ENCODE measurements around the gene EHD1. TPM values are rescaled to one million over a fixed set of nuclear protein-coding genes. Genes with fewer than 3 reads are reported as not detected.
"Not testable (repeated sequence)": the region's sequence is repeated elsewhere in the genome, so short reads cannot be mapped to it uniquely, and the experiment has no call there.

Gene EHD1
- total and polyA plus RNA-seq, 2 experiments from 2014 or later: 55.2 to 90.2 TPM

DNA sequence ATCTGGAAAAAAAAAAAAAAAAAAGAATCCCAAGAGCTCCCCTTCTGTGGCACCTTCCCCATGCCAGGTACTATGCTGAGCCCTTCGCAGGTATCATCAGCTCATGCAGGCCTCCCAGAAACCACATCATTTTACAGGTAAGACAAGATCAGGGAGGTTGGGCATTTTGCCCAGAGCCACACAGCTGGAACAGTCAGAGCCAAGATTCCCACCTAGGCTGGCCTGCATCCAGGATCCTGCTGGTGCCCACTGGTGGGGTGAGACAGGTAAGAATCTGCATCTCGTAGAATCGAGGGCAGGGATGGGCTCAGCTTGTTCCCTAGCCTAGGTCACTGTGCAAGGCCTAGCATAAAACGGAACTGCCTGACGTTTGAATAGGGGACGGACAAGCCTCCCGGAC, 52.4 kb downstream of the EHD1 start:
- Histone ChIP-seq H3K4me3 (no peak overlapping the region), H3K4me2 (ENCODE audit: unreplicated experiment) (no peak overlapping the region), H3K79me2 (ENCODE audit: insufficient read depth) (no peaks in the 10 kb centered on the region), H3K27ac (no peak overlapping the region), H3K9me3 (ENCODE audit: low read depth) (no peaks in the 10 kb centered on the region), H3K27me3 (replicated peaks; ENCODE audit: insufficient read depth) (no peaks in the 10 kb centered on the region; the same call in 1 of the 2 replicates), H3F3A (ENCODE audit: insufficient read depth) (no peaks in the 10 kb centered on the region), H3K4me1 (ENCODE audit: insufficient read depth) (no peaks in the 10 kb centered on the region), H3K36me3 (ENCODE audit: low read depth) (no peaks in the 10 kb centered on the region), H2AFZ (no peak overlapping the region), H3K9me2 (ENCODE audit: insufficient read depth) (no peaks in the 10 kb centered on the region), H4K20me1 (ENCODE audit: insufficient read depth) (no peaks in the 10 kb centered on the region), H3K9ac (no peak overlapping the region)
- WGBS, 2 experiments (ENCODE audit: low coverage in 1 of 2, low lambda C conversion rate in 2 of 2, missing lambda C conversion rate in 2 of 2): 86 to 90% methylated on average over 7 of the region's 7 CpGs
- in situ Hi-C loops (cut with MboI): no loop called here
- TF ChIP-seq EZH2 (IDR thresholded peaks at IDR 0.05; ENCODE audit: insufficient read depth, poor library complexity, severe bottlenecking) (no peak), EZH2phosphoT487 (IDR thresholded peaks at IDR 0.05; ENCODE audit: insufficient read depth, low read depth) (no peak)
- DNase-seq: no peak

GRCh38 chr11:64823568-64824119, 54.8 kb downstream of the EHD1 start:
- H3F3A ChIP-seq (ENCODE audit: insufficient read depth): no peaks in the 10 kb centered on the region
- in situ Hi-C loops (cut with MboI): no loop called here
- no peak for TF ChIP-seq EZH2phosphoT487 (IDR thresholded peaks at IDR 0.05; ENCODE audit: insufficient read depth, low read depth)
- no peak for TF ChIP-seq EZH2 (IDR thresholded peaks at IDR 0.05; ENCODE audit: insufficient read depth, poor library complexity, severe bottlenecking)
- H3K79me2 ChIP-seq (ENCODE audit: insufficient read depth): no peaks in the 10 kb centered on the region
- no peak overlapping the region for H3K4me2 ChIP-seq (ENCODE audit: unreplicated experiment)
- no peak overlapping the region for H3K4me3 ChIP-seq
- H4K20me1 ChIP-seq (ENCODE audit: insufficient read depth): no peaks in the 10 kb centered on the region
- WGBS, 2 experiments (ENCODE audit: low coverage in 1 of 2, low lambda C conversion rate in 2 of 2, missing lambda C conversion rate in 2 of 2): 50 to 53% methylated on average over 9 to 11 of the region's 11 CpGs
- H3K9me3 ChIP-seq (ENCODE audit: low read depth): no peaks in the 10 kb centered on the region
- DNase-seq: no peak
- no peak overlapping the region for H2AFZ ChIP-seq
- H3K4me1 ChIP-seq (ENCODE audit: insufficient read depth): no peaks in the 10 kb centered on the region
- no peaks in the 10 kb centered on the region for H3K27me3 ChIP-seq (replicated peaks; ENCODE audit: insufficient read depth)
- H3K9ac ChIP-seq: no peak overlapping the region
- H3K27ac ChIP-seq: no peak overlapping the region
- no peaks in the 10 kb centered on the region for H3K36me3 ChIP-seq (ENCODE audit: low read depth)
- H3K9me2 ChIP-seq (ENCODE audit: insufficient read depth): no peaks in the 10 kb centered on the region

- Histone ChIP-seq H3K79me2 (ENCODE audit: insufficient read depth) (no peaks in the 10 kb centered on the region), H3K4me1 (ENCODE audit: insufficient read depth) (no peaks in the 10 kb centered on the region), H4K20me1 (ENCODE audit: insufficient read depth) (no peaks in the 10 kb centered on the region), H3K27ac (no peak overlapping the region), H3K9me3 (ENCODE audit: low read depth) (no peaks in the 10 kb centered on the region), H3K9ac (no peak overlapping the region), H3K4me3 (no peak overlapping the region), H3K4me2 (ENCODE audit: unreplicated experiment) (no peak overlapping the region), H2AFZ (no peak overlapping the region), H3K36me3 (ENCODE audit: low read depth) (no peaks in the 10 kb centered on the region), H3K9me2 (ENCODE audit: insufficient read depth) (no peaks in the 10 kb centered on the region), H3K27me3 (replicated peaks; ENCODE audit: insufficient read depth) (no peaks in the 10 kb centered on the region), H3F3A (ENCODE audit: insufficient read depth) (no peaks in the 10 kb centered on the region)
- 87 to 89% methylated on average over 3 of the region's 3 CpGs for WGBS, 2 experiments (ENCODE audit: low coverage in 1 of 2, low lambda C conversion rate in 2 of 2, missing lambda C conversion rate in 2 of 2)
- TF ChIP-seq EZH2 (IDR thresholded peaks at IDR 0.05; ENCODE audit: insufficient read depth, poor library complexity, severe bottlenecking) (no peak), EZH2phosphoT487 (IDR thresholded peaks at IDR 0.05; ENCODE audit: insufficient read depth, low read depth) (no peak)
- in situ Hi-C loops (cut with MboI): no loop called here
- no peak for DNase-seq
Observed at GRCh38 chr11:64817476-64817875, 60.9 kb downstream of the EHD1 start.

DNA sequence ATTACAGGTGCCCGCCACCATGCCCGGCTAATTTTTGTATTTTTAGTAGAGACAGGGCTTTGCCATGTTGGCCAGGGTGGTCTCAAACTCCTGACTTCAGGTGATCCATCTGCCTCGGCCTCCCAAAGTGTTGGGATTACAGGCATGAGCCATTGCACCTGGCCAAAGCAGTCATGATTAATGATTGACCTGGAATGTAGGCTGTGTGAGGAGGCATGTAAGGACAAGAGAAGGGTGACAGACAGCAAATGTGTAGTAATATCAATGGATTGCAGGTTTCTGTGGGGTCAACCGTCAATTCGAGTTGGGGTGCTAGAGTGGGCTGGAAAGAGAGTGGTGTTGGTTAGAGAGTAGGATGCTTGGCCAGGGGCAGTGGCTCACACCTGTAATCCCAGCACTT, 63.0 kb downstream of the EHD1 start:
- in situ Hi-C loops (cut with MboI); H3K9ac ChIP-seq; H3K4me2 ChIP-seq (ENCODE audit: unreplicated experiment); H3K4me1 ChIP-seq (ENCODE audit: insufficient read depth); H3K4me3 ChIP-seq; H3K9me3 ChIP-seq (ENCODE audit: low read depth); H3K9me2 ChIP-seq (ENCODE audit: insufficient read depth); DNase-seq; H3K36me3 ChIP-seq (ENCODE audit: low read depth); H3K79me2 ChIP-seq (ENCODE audit: insufficient read depth); H4K20me1 ChIP-seq (ENCODE audit: insufficient read depth); H3K27ac ChIP-seq; H3F3A ChIP-seq (ENCODE audit: insufficient read depth); H2AFZ ChIP-seq; H3K27me3 ChIP-seq (replicated peaks; ENCODE audit: insufficient read depth): not testable (repeated sequence)
- 79 to 89% methylated on average over 5 of the region's 5 CpGs for WGBS, 2 experiments (ENCODE audit: low coverage in 1 of 2, low lambda C conversion rate in 2 of 2, missing lambda C conversion rate in 2 of 2)

GRCh38 chr11:64814712-64815187, 63.7 kb downstream of the EHD1 start:
- no peaks in the 10 kb centered on the region for H3F3A ChIP-seq (ENCODE audit: insufficient read depth)
- H2AFZ ChIP-seq: no peak overlapping the region
- no peaks in the 10 kb centered on the region for H3K4me1 ChIP-seq (ENCODE audit: insufficient read depth)
- H3K79me2 ChIP-seq (ENCODE audit: insufficient read depth): peaks cover 6% of the 10 kb centered on the region
- no peaks in the 10 kb centered on the region for H4K20me1 ChIP-seq (ENCODE audit: insufficient read depth)
- no peak overlapping the region for H3K4me2 ChIP-seq (ENCODE audit: unreplicated experiment)
- no peaks in the 10 kb centered on the region for H3K27me3 ChIP-seq (replicated peaks; ENCODE audit: insufficient read depth)
- no peaks in the 10 kb centered on the region for H3K9me2 ChIP-seq (ENCODE audit: insufficient read depth)
- TF ChIP-seq EZH2 (IDR thresholded peaks at IDR 0.05; ENCODE audit: insufficient read depth, poor library complexity, severe bottlenecking): no peak
- no peak for TF ChIP-seq EZH2phosphoT487 (IDR thresholded peaks at IDR 0.05; ENCODE audit: insufficient read depth, low read depth)
- H3K9me3 ChIP-seq (ENCODE audit: low read depth): no peaks in the 10 kb centered on the region
- in situ Hi-C loops (cut with MboI): no loop called here
- no peaks in the 10 kb centered on the region for H3K36me3 ChIP-seq (ENCODE audit: low read depth)
- no peak overlapping the region for H3K9ac ChIP-seq
- no peak for DNase-seq
- WGBS, 2 experiments (ENCODE audit: low coverage in 1 of 2, low lambda C conversion rate in 2 of 2, missing lambda C conversion rate in 2 of 2): 32 to 33% methylated on average over 7 of the region's 7 CpGs
- no peak overlapping the region for H3K27ac ChIP-seq
- H3K4me3 ChIP-seq: no peak overlapping the region

Measured in GM23248 (cell line).